ENCODE data around the gene ST3GAL2.

The ST3GAL2 gene

GRCh38 chr16:70398177-70398743, 40.6 kb downstream of the ST3GAL2 start:
- Histone ChIP-seq H3K4me1 (ENCODE audit: control insufficient read depth in 5 of 5, insufficient read depth in 5 of 5, low read length in 5 of 5) (peaks cover 0 to 10% (median 1%) of the 10 kb centered on the region in 5 donors), H3K9ac (ENCODE audit: low read length in 5 of 5) (no peak overlapping the region), H3K36me3 (ENCODE audit: control insufficient read depth in 5 of 5, insufficient read depth in 5 of 5, low read length in 5 of 5) (peaks cover 0 to 42% (median 37%) of the 10 kb centered on the region in 5 donors), H3K27me3 (ENCODE audit: control insufficient read depth in 5 of 5, insufficient read depth in 4 of 5, low read length in 5 of 5) (no peaks in the 10 kb centered on the region), H3K27ac (ENCODE audit: low read depth, low read length) (no peak overlapping the region), H3K9me3 (ENCODE audit: control insufficient read depth in 5 of 5, low read length in 5 of 5) (no peaks in the 10 kb centered on the region), H3K4me3 (ENCODE audit: low read depth in 1 of 5, low read length in 5 of 5) (no peak overlapping the region)

GRCh38 chr16:70396246-70396904, 42.5 kb downstream of the ST3GAL2 start:
- Histone ChIP-seq H3K9ac (ENCODE audit: low read length in 5 of 5) (no peak overlapping the region), H3K36me3 (ENCODE audit: control insufficient read depth in 5 of 5, insufficient read depth in 5 of 5, low read length in 5 of 5) (peaks cover 0 to 52% (median 37%) of the 10 kb centered on the region in 5 donors), H3K4me1 (ENCODE audit: control insufficient read depth in 5 of 5, insufficient read depth in 5 of 5, low read length in 5 of 5) (peaks cover 1 to 18% (median 9%) of the 10 kb centered on the region in 5 donors), H3K9me3 (ENCODE audit: control insufficient read depth in 5 of 5, low read length in 5 of 5) (no peaks in the 10 kb centered on the region), H3K27ac (ENCODE audit: low read depth, low read length) (no peak overlapping the region), H3K4me3 (ENCODE audit: low read depth in 1 of 5, low read length in 5 of 5) (no peak overlapping the region), H3K27me3 (ENCODE audit: control insufficient read depth in 5 of 5, insufficient read depth in 4 of 5, low read length in 5 of 5) (no peaks in the 10 kb centered on the region)

GRCh38 chr16:70395345-70395901, 43.5 kb downstream of the ST3GAL2 start:
- H3K27me3 ChIP-seq (ENCODE audit: control insufficient read depth in 5 of 5, insufficient read depth in 4 of 5, low read length in 5 of 5) = no peaks in the 10 kb centered on the region
- no peaks in the 10 kb centered on the region for H3K9me3 ChIP-seq (ENCODE audit: control insufficient read depth in 5 of 5, low read length in 5 of 5)
- no peak overlapping the region for H3K4me3 ChIP-seq (ENCODE audit: low read depth in 1 of 5, low read length in 5 of 5)
- no peak overlapping the region for H3K27ac ChIP-seq (ENCODE audit: low read depth, low read length)
- peaks cover 0 to 49% (median 39%) of the 10 kb centered on the region in 5 donors for H3K36me3 ChIP-seq (ENCODE audit: control insufficient read depth in 5 of 5, insufficient read depth in 5 of 5, low read length in 5 of 5)
- no peak overlapping the region for H3K9ac ChIP-seq (ENCODE audit: low read length in 5 of 5)
- peaks cover 1 to 13% (median 9%) of the 10 kb centered on the region in 5 donors for H3K4me1 ChIP-seq (ENCODE audit: control insufficient read depth in 5 of 5, insufficient read depth in 5 of 5, low read length in 5 of 5)

GRCh38 chr16:70394853-70395252, 44.0 kb downstream of the ST3GAL2 start:
- Histone ChIP-seq H3K36me3 (ENCODE audit: control insufficient read depth in 5 of 5, insufficient read depth in 5 of 5, low read length in 5 of 5) (peaks cover 0 to 44% (median 34%) of the 10 kb centered on the region in 5 donors), H3K4me1 (ENCODE audit: control insufficient read depth in 5 of 5, insufficient read depth in 5 of 5, low read length in 5 of 5) (peaks cover 1 to 13% (median 9%) of the 10 kb centered on the region in 5 donors), H3K27ac (ENCODE audit: low read depth, low read length) (no peak overlapping the region), H3K27me3 (ENCODE audit: control insufficient read depth in 5 of 5, insufficient read depth in 4 of 5, low read length in 5 of 5) (no peaks in the 10 kb centered on the region), H3K9me3 (ENCODE audit: control insufficient read depth in 5 of 5, low read length in 5 of 5) (no peaks in the 10 kb centered on the region), H3K4me3 (ENCODE audit: low read depth in 1 of 5, low read length in 5 of 5) (no peak overlapping the region), H3K9ac (ENCODE audit: low read length in 5 of 5) (no peak overlapping the region)

- Histone ChIP-seq H3K9ac (ENCODE audit: low read length in 5 of 5) (no peak overlapping the region), H3K27me3 (ENCODE audit: control insufficient read depth in 5 of 5, insufficient read depth in 4 of 5, low read length in 5 of 5) (no peaks in the 10 kb centered on the region), H3K9me3 (ENCODE audit: control insufficient read depth in 5 of 5, low read length in 5 of 5) (no peaks in the 10 kb centered on the region), H3K4me3 (ENCODE audit: low read depth in 1 of 5, low read length in 5 of 5) (no peak overlapping the region), H3K27ac (ENCODE audit: low read depth, low read length) (no peak overlapping the region), H3K36me3 (ENCODE audit: control insufficient read depth in 5 of 5, insufficient read depth in 5 of 5, low read length in 5 of 5) (peaks cover 0 to 36% (median 25%) of the 10 kb centered on the region in 5 donors), H3K4me1 (ENCODE audit: control insufficient read depth in 5 of 5, insufficient read depth in 5 of 5, low read length in 5 of 5) (peaks cover 1 to 13% (median 9%) of the 10 kb centered on the region in 5 donors)
These were observed 45.2 kb downstream of the ST3GAL2 start for GRCh38 chr16:70393662-70394061.

- H3K27ac ChIP-seq (ENCODE audit: low read depth, low read length) = no peak overlapping the region
- peaks cover 1 to 13% (median 9%) of the 10 kb centered on the region in 5 donors for H3K4me1 ChIP-seq (ENCODE audit: control insufficient read depth in 5 of 5, insufficient read depth in 5 of 5, low read length in 5 of 5)
- peak overlapping the region in 1 of 5 donors; percentile 12 for H3K9ac ChIP-seq (ENCODE audit: low read length in 5 of 5)
- H3K9me3 ChIP-seq (ENCODE audit: control insufficient read depth in 5 of 5, low read length in 5 of 5) = no peaks in the 10 kb centered on the region
- H3K36me3 ChIP-seq (ENCODE audit: control insufficient read depth in 5 of 5, insufficient read depth in 5 of 5, low read length in 5 of 5) = peaks cover 0 to 37% (median 22%) of the 10 kb centered on the region in 5 donors
- H3K4me3 ChIP-seq (ENCODE audit: low read depth in 1 of 5, low read length in 5 of 5) = no peak overlapping the region
- H3K27me3 ChIP-seq (ENCODE audit: control insufficient read depth in 5 of 5, insufficient read depth in 4 of 5, low read length in 5 of 5) = no peaks in the 10 kb centered on the region
These were observed 46.3 kb downstream of the ST3GAL2 start for GRCh38 chr16:70392606-70393005.

GRCh38 chr16:70391881-70392481, 46.9 kb downstream of the ST3GAL2 start:
- Histone ChIP-seq H3K36me3 (ENCODE audit: control insufficient read depth in 5 of 5, insufficient read depth in 5 of 5, low read length in 5 of 5) (peaks cover 0 to 41% (median 26%) of the 10 kb centered on the region in 5 donors), H3K27ac (ENCODE audit: low read depth, low read length) (no peak overlapping the region), H3K4me1 (ENCODE audit: control insufficient read depth in 5 of 5, insufficient read depth in 5 of 5, low read length in 5 of 5) (peaks cover 1 to 13% (median 9%) of the 10 kb centered on the region in 5 donors), H3K4me3 (ENCODE audit: low read depth in 1 of 5, low read length in 5 of 5) (no peak overlapping the region), H3K9me3 (ENCODE audit: control insufficient read depth in 5 of 5, low read length in 5 of 5) (no peaks in the 10 kb centered on the region), H3K27me3 (ENCODE audit: control insufficient read depth in 5 of 5, insufficient read depth in 4 of 5, low read length in 5 of 5) (no peaks in the 10 kb centered on the region), H3K9ac (ENCODE audit: low read length in 5 of 5) (peak overlapping the region in 1 of 5 donors; percentile 12)

GRCh38 chr16:70391446-70391845, 47.5 kb downstream of the ST3GAL2 start:
- no peaks in the 10 kb centered on the region for H3K9me3 ChIP-seq (ENCODE audit: control insufficient read depth in 5 of 5, low read length in 5 of 5)
- H3K27me3 ChIP-seq (ENCODE audit: control insufficient read depth in 5 of 5, insufficient read depth in 4 of 5, low read length in 5 of 5) = no peaks in the 10 kb centered on the region
- no peak overlapping the region for H3K9ac ChIP-seq (ENCODE audit: low read length in 5 of 5)
- peaks cover 1 to 13% (median 9%) of the 10 kb centered on the region in 5 donors for H3K4me1 ChIP-seq (ENCODE audit: control insufficient read depth in 5 of 5, insufficient read depth in 5 of 5, low read length in 5 of 5)
- H3K27ac ChIP-seq (ENCODE audit: low read depth, low read length) = no peak overlapping the region
- peaks cover 0 to 40% (median 26%) of the 10 kb centered on the region in 5 donors for H3K36me3 ChIP-seq (ENCODE audit: control insufficient read depth in 5 of 5, insufficient read depth in 5 of 5, low read length in 5 of 5)
- no peak overlapping the region for H3K4me3 ChIP-seq (ENCODE audit: low read depth in 1 of 5, low read length in 5 of 5)

GRCh38 chr16:70390774-70391173, 48.1 kb downstream of the ST3GAL2 start:
- Histone ChIP-seq H3K4me1 (ENCODE audit: control insufficient read depth in 5 of 5, insufficient read depth in 5 of 5, low read length in 5 of 5) (peaks cover 1 to 13% (median 9%) of the 10 kb centered on the region in 5 donors), H3K27ac (ENCODE audit: low read depth, low read length) (no peak overlapping the region), H3K36me3 (ENCODE audit: control insufficient read depth in 5 of 5, insufficient read depth in 5 of 5, low read length in 5 of 5) (peaks cover 0 to 38% (median 25%) of the 10 kb centered on the region in 5 donors), H3K27me3 (ENCODE audit: control insufficient read depth in 5 of 5, insufficient read depth in 4 of 5, low read length in 5 of 5) (no peaks in the 10 kb centered on the region), H3K9ac (ENCODE audit: low read length in 5 of 5) (no peak overlapping the region), H3K9me3 (ENCODE audit: control insufficient read depth in 5 of 5, low read length in 5 of 5) (no peaks in the 10 kb centered on the region), H3K4me3 (ENCODE audit: low read depth in 1 of 5, low read length in 5 of 5) (no peak overlapping the region)
